ENCODE data around the gene CHRNG. TPM values are rescaled to one million over a fixed set of nuclear protein-coding genes. Genes with fewer than 3 reads are reported as not detected.

Gene CHRNG
- total and polyA plus RNA-seq, 2 donors (not counting 1 experiment from before 2014, with no cell fraction given), result not detected

GRCh38 chr2:232556426-232556825 lies 16.9 kb downstream of the CHRNG start:
- Histone ChIP-seq H3K4me3 (replicated peaks in 1 of 4; ENCODE audit: control extremely low read depth in 1 of 4, insufficient read depth in 1 of 4, low read depth in 3 of 4, low read length in 4 of 4) (no peak overlapping the region), H3K9me3 (ENCODE audit: control insufficient read depth, insufficient read depth, low read depth, low read length) (no peaks in the 10 kb centered on the region), H3K9ac (ENCODE audit: insufficient read depth, low read length) (no peak overlapping the region), H3K27me3 (ENCODE audit: control insufficient read depth, insufficient read depth, low read length) (no peaks in the 10 kb centered on the region), H3K4me1 (ENCODE audit: control insufficient read depth, extremely low read depth, insufficient read depth, low read length) (no peaks in the 10 kb centered on the region), H4K20me1 (ENCODE audit: control insufficient read depth, extremely low read depth, insufficient read depth, low read length) (no peaks in the 10 kb centered on the region), H2AFZ (ENCODE audit: low read length) (no peak overlapping the region), H3K79me2 (ENCODE audit: control insufficient read depth, insufficient read depth, low read length) (peaks cover 51% of the 10 kb centered on the region), H3K4me2 (ENCODE audit: extremely low read depth, insufficient read depth, low read length) (no peak overlapping the region), H3K27ac (ENCODE audit: insufficient read depth, low read length) (no peak overlapping the region), H3K36me3 (ENCODE audit: control insufficient read depth, insufficient read depth, low read length) (peaks cover 9% of the 10 kb centered on the region)
- TF ChIP-seq CTCF (conservative IDR thresholded peaks at IDR 0.05 in 1 of 2, IDR thresholded peaks at IDR 0.05 in 1 of 2; ENCODE audit: low read depth in 1 of 2, low read length in 2 of 2) (no peak), EZH2 (IDR thresholded peaks at IDR 0.05; ENCODE audit: low read length, missing control alignments) (no peak)
- DNase-seq (ENCODE audit: low read depth in 2 of 2), result no peak

DNA sequence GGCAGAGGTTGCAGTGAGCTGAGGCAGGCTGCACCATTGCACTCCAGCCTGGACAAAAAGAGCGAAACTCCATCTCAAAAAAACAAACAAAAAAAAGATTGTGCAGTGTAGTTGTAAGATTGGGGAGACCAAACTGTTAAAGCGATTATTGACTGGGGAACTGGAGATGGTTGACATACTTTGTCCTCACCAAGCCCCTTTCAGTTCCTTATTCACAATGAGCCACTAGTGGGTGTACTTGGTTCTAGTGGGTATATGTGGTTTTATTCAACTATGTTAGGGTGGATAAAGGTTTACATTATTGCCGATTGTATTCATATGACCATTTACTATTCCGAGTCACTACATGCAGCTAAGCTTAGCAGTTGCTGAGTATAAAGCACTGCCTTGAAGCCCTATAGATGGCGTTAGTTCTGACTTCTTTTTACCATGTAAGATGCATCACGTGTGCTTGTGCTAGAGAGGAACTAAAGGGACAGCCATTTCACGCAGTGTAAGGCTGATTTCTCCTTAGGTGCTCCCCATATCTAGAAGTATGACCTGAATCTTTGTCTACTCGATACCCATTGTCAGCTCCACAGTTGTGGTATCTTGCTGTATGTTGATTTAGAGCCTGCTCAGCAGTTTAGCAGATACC lies 23.1 kb downstream of the CHRNG start:
- Histone ChIP-seq H3K27ac (ENCODE audit: insufficient read depth, low read length) (no peak overlapping the region), H3K9ac (ENCODE audit: insufficient read depth, low read length) (no peak overlapping the region), H4K20me1 (ENCODE audit: control insufficient read depth, extremely low read depth, insufficient read depth, low read length) (no peaks in the 10 kb centered on the region), H3K9me3 (ENCODE audit: control insufficient read depth, insufficient read depth, low read depth, low read length) (no peaks in the 10 kb centered on the region), H3K4me2 (ENCODE audit: extremely low read depth, insufficient read depth, low read length) (no peak overlapping the region), H3K27me3 (ENCODE audit: control insufficient read depth, insufficient read depth, low read length) (no peaks in the 10 kb centered on the region), H3K4me3 (replicated peaks in 1 of 4; ENCODE audit: control extremely low read depth in 1 of 4, insufficient read depth in 1 of 4, low read depth in 3 of 4, low read length in 4 of 4) (no peak overlapping the region), H3K4me1 (ENCODE audit: control insufficient read depth, extremely low read depth, insufficient read depth, low read length) (no peaks in the 10 kb centered on the region), H2AFZ (ENCODE audit: low read length) (no peak overlapping the region), H3K36me3 (ENCODE audit: control insufficient read depth, insufficient read depth, low read length) (peaks cover 7% of the 10 kb centered on the region), H3K79me2 (ENCODE audit: control insufficient read depth, insufficient read depth, low read length) (peaks cover 2% of the 10 kb centered on the region)
- no peak for DNase-seq (ENCODE audit: low read depth in 2 of 2)
- no peak for TF ChIP-seq EZH2 (IDR thresholded peaks at IDR 0.05; ENCODE audit: low read length, missing control alignments)
- TF ChIP-seq CTCF (conservative IDR thresholded peaks at IDR 0.05 in 1 of 2, IDR thresholded peaks at IDR 0.05 in 1 of 2; ENCODE audit: low read depth in 1 of 2, low read length in 2 of 2), result no peak

DNA sequence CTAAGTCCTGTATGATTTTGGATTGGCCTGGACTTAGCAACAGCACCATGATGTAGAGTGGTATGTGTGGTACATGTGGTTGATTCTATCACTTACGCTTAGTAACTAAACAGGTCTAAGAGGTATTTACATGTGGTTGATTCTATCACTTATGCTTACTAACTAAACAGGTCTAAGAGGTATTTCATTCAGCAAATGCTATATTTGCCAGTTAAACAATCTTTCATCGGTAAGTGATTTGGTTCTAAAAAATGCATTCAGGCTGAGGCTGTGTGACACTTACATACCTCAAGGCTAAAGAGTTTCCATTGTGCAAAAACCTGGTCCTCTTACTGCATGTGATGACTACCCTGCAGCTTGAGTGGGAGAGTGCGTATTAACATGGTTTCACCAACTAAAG lies 24.1 kb downstream of the CHRNG start:
- H3K9ac ChIP-seq (ENCODE audit: insufficient read depth, low read length), result no peak overlapping the region
- no peaks in the 10 kb centered on the region for H3K9me3 ChIP-seq (ENCODE audit: control insufficient read depth, insufficient read depth, low read depth, low read length)
- no peak overlapping the region for H3K4me2 ChIP-seq (ENCODE audit: extremely low read depth, insufficient read depth, low read length)
- no peak overlapping the region for H3K27ac ChIP-seq (ENCODE audit: insufficient read depth, low read length)
- peaks cover 6% of the 10 kb centered on the region for H3K36me3 ChIP-seq (ENCODE audit: control insufficient read depth, insufficient read depth, low read length)
- no peak overlapping the region for H2AFZ ChIP-seq (ENCODE audit: low read length)
- no peaks in the 10 kb centered on the region for H3K27me3 ChIP-seq (ENCODE audit: control insufficient read depth, insufficient read depth, low read length)
- no peak overlapping the region for H3K4me3 ChIP-seq (replicated peaks in 1 of 4; ENCODE audit: control extremely low read depth in 1 of 4, insufficient read depth in 1 of 4, low read depth in 3 of 4, low read length in 4 of 4)
- DNase-seq (ENCODE audit: low read depth in 2 of 2), result peak in 1 of 2 donors; percentile 74
- no peaks in the 10 kb centered on the region for H3K79me2 ChIP-seq (ENCODE audit: control insufficient read depth, insufficient read depth, low read length)
- H4K20me1 ChIP-seq (ENCODE audit: control insufficient read depth, extremely low read depth, insufficient read depth, low read length), result no peaks in the 10 kb centered on the region
- peaks cover 2% of the 10 kb centered on the region for H3K4me1 ChIP-seq (ENCODE audit: control insufficient read depth, extremely low read depth, insufficient read depth, low read length)
- TF ChIP-seq EZH2 (IDR thresholded peaks at IDR 0.05; ENCODE audit: low read length, missing control alignments), result no peak
- TF ChIP-seq CTCF (conservative IDR thresholded peaks at IDR 0.05 in 1 of 2, IDR thresholded peaks at IDR 0.05 in 1 of 2; ENCODE audit: low read depth in 1 of 2, low read length in 2 of 2), result no peak
